ENCODE measurements around the gene OPN1LW.

OPN1LW gene

GRCh38 chrX:154123241-154124219 is 20.5 kb upstream of the OPN1LW start:
- peak overlapping the region; percentile 94 for H3K27ac ChIP-seq
- H3K36me3 ChIP-seq, result no peaks in the 10 kb centered on the region
- no peaks in the 10 kb centered on the region for H3K27me3 ChIP-seq
- peaks cover 23 to 28% of the 10 kb centered on the region in 2 experiments for H3K4me1 ChIP-seq (ENCODE audit: control insufficient read depth in 1 of 2, insufficient read depth in 1 of 2, low read depth in 1 of 2, low read length in 1 of 2)
- peak overlapping the region; percentile 17 to 18 for H3K4me3 ChIP-seq (ENCODE audit: low read depth in 1 of 2, low read length in 1 of 2)
- TF ChIP-seq CTCF (IDR thresholded peaks at IDR 0.05), result peak; percentile 27
- H3K9me3 ChIP-seq, result no peaks in the 10 kb centered on the region

DNA sequence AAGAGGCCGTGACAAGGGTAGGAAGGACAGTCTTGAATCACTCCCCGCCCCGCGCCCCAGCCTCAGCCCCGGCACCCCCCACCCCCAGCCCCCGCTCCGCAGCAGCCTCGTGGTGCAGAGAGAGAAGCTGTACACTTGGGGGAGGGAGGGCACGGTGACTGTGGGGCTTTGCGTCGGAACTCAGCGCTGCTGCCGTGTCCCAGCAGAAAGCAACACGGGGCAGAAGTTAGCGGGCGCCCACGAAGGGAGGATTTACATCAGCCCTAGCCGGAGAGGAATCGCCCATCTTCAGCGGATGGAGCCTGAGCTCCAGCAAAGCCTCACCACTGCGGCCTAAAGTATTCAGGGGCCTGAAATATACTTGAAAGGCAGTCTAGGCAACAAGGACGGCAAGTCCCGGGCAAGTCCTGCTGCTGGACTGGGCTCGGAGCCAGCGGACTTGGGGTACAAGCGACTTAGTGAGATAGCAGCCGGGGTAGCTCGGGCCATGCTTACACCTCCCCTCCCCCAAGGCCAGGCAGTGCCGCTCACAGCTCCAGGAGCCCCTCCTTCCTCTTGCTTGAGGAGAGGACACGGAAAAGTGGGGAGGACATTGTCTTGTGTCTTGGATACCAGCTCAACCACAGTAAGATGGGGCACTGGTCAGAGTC is 18.5 kb upstream of the OPN1LW start:
- H3K27me3 ChIP-seq, result no peaks in the 10 kb centered on the region
- H3K9me3 ChIP-seq, result no peaks in the 10 kb centered on the region
- TF ChIP-seq CTCF (IDR thresholded peaks at IDR 0.05), result no peak
- H3K4me1 ChIP-seq (ENCODE audit: control insufficient read depth in 1 of 2, insufficient read depth in 1 of 2, low read depth in 1 of 2, low read length in 1 of 2), result peaks cover 23 to 28% of the 10 kb centered on the region in 2 experiments
- H3K27ac ChIP-seq, result peak overlapping the region; percentile 94
- no peak overlapping the region for H3K4me3 ChIP-seq (ENCODE audit: low read depth in 1 of 2, low read length in 1 of 2)
- H3K36me3 ChIP-seq, result no peaks in the 10 kb centered on the region

DNA sequence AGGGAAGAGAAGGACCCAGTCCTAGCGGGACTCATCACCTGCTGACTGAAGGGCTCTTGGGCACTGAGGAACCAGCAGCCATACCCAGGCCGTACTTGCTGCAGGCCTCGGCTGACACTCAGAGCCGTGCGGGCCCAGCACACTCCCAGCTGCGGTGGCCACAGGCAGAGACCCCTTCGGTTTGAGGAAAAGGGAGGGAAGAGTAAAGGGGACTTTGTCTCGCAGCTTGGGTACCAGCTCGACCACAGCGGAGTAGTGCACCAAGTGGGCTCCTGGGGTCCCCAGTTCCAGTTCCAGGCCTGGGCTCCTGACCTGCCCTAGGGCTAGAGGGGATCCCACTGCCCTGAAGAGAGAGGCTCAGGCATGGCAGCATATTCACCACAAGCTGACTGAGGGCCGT is 17.9 kb upstream of the OPN1LW start:
- no peak for TF ChIP-seq CTCF (IDR thresholded peaks at IDR 0.05)

GRCh38 chrX:154131955-154132354 is 12.1 kb upstream of the OPN1LW start:
- H3K27me3 ChIP-seq, result no peaks in the 10 kb centered on the region
- no peak overlapping the region for H3K4me3 ChIP-seq (ENCODE audit: low read depth in 1 of 2, low read length in 1 of 2)
- H3K27ac ChIP-seq, result no peak overlapping the region
- no peaks in the 10 kb centered on the region for H3K36me3 ChIP-seq
- H3K9me3 ChIP-seq, result no peaks in the 10 kb centered on the region
- H3K4me1 ChIP-seq (ENCODE audit: control insufficient read depth in 1 of 2, insufficient read depth in 1 of 2, low read depth in 1 of 2, low read length in 1 of 2), result peaks cover 0 to 5% of the 10 kb centered on the region in 2 experiments
- no peak for TF ChIP-seq CTCF (IDR thresholded peaks at IDR 0.05)

More for the DNA sequence above, 17.9 kb upstream of the OPN1LW start:
- H3K9me3 ChIP-seq, result no peaks in the 10 kb centered on the region
- no peaks in the 10 kb centered on the region for H3K27me3 ChIP-seq
- no peak overlapping the region for H3K27ac ChIP-seq
- H3K4me3 ChIP-seq (ENCODE audit: low read depth in 1 of 2, low read length in 1 of 2), result no peak overlapping the region
- H3K36me3 ChIP-seq, result no peaks in the 10 kb centered on the region
- peaks cover 23 to 28% of the 10 kb centered on the region in 2 experiments for H3K4me1 ChIP-seq (ENCODE audit: control insufficient read depth in 1 of 2, insufficient read depth in 1 of 2, low read depth in 1 of 2, low read length in 1 of 2)

DNA sequence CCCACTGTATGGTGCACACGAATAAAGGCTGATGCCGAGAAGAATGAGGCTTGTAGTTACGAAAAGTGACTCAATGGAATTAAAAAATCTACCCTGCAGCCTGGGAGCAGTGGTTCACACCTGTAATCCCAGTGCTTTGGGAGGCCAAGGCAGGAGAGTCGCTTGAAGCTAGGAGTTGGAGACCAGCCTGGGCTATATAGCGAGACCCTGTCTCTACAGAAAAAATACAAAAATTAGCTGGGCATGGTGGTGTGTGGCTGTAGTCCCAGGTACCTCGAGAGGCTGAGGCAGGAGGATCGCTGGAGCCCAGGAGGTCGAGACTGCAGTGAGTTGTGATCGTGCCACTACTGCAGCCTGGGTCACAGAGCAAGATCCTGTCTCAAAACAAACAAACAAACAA is 11.7 kb upstream of the OPN1LW start:
- no peak overlapping the region for H3K4me3 ChIP-seq (ENCODE audit: low read depth in 1 of 2, low read length in 1 of 2)
- TF ChIP-seq CTCF (IDR thresholded peaks at IDR 0.05), result no peak
- no peaks in the 10 kb centered on the region for H3K9me3 ChIP-seq
- H3K4me1 ChIP-seq (ENCODE audit: control insufficient read depth in 1 of 2, insufficient read depth in 1 of 2, low read depth in 1 of 2, low read length in 1 of 2), result peaks cover 0 to 9% of the 10 kb centered on the region in 2 experiments
- no peak overlapping the region for H3K27ac ChIP-seq
- H3K36me3 ChIP-seq, result no peaks in the 10 kb centered on the region
- no peaks in the 10 kb centered on the region for H3K27me3 ChIP-seq
